ENCODE results near the gene POMT1.
A peak's percentile ranks its signal among the peaks of the same experiment; 100 is the strongest.

GRCh38 chr9:131468031-131468430 lies 34.7 kb upstream of the POMT1 start:
- TF ChIP-seq TAF1 (IDR thresholded peaks at IDR 0.05; ENCODE audit: low read depth) (no peak), YY1 (IDR thresholded peaks at IDR 0.05; ENCODE audit: low read depth) (no peak), CEBPB (IDR thresholded peaks at IDR 0.05) (no peak), NFIC (IDR thresholded peaks at IDR 0.05) (no peak), CREB1 (IDR thresholded peaks at IDR 0.05; ENCODE audit: low read depth) (no peak), REST (IDR thresholded peaks at IDR 0.05; ENCODE audit: low read depth) (peak; percentile 57; the same call in 1 of the 2 replicates), MAX (IDR thresholded peaks at IDR 0.05) (no peak), EP300 (IDR thresholded peaks at IDR 0.05; ENCODE audit: borderline replicate concordance) (no peak), RAD21 (IDR thresholded peaks at IDR 0.05; ENCODE audit: low read depth) (no peak), ZBTB7A (IDR thresholded peaks at IDR 0.05; ENCODE audit: low read depth) (no peak), FOXM1 (IDR thresholded peaks at IDR 0.05; ENCODE audit: borderline replicate concordance, low read depth) (no peak), TEAD4 (IDR thresholded peaks at IDR 0.05) (no peak), EGR1 (IDR thresholded peaks at IDR 0.05) (no peak), USF1 (IDR thresholded peaks at IDR 0.05) (no peak)

Measured in Ishikawa (cell line).